ENCODE measurements around the gene C19orf25. TPM values are rescaled to one million over a fixed set of nuclear protein-coding genes. Genes with fewer than 3 reads are reported as not detected.

The C19orf25 gene
- total and polyA plus RNA-seq, 10 of the 15 experiments (the other 5 are each of a cell fraction or from before 2014, with no cell fraction given) = 1.2 to 67.0 (median 25.6) TPM

DNA sequence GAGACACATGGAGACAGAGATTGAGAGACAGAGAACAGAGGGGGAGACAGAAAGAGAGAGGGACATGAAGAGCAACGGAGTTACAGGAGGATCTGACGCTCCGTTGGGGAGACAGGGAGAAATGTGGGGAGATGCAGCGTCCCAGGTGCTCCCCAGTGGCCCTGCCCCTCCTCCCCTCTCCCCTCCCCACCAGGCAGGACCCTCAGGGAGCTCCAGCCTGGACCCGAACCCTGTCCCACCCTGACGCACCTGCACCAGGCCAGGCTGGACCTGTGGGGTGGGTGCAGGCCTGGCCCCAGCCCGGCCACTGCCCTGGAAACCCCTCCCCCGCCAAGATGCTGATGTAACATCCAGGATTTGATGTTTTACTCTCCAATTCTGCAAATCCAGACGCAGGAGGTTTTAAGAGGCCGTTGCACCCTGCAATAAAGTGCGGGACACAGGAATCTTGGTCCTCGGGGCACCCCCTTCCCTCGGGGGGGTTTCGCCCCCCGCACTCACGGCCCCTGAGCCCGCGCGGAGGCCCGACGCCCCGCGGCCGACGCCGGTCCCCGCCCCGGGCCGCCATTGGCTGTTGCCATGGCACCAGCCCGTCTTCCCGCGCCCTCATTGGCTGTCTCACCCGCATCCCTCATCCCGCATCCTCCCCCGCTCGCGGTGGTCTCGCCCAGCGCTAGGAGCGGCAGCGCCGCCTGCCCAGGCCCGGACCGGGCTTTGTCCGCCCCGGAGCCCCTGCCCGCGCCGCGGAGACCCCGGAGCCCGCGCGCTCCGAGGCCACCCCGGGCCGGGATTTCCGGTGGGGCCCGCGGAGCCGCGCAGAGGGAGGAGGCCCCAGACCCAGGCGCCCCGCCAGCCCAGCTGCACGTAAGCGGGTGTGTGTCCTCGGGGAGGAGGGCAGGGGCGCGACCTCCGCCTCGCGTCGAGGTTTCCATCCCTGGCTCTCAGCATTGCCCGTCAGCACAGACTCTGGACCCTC, 29.3 kb downstream of the C19orf25 start, which contains the start of gene APC2:
TSS of gene APC2 (plus strand) at position 655 of the 976 bp plus-strand sequence. CDS start 2,881 bp downstream, outside the sequence.
- in situ Hi-C loops (cut with MboI) (no loop called here), intact Hi-C loops (cut with micrococcal nuclease; ENCODE audit: unreplicated experiment) (no loop called here)
- Histone ChIP-seq H3K4me3 (no peak within 1 kb of the TSS), H4K20me1 (ENCODE audit: control insufficient read depth, insufficient read depth) (no peaks in the 10 kb centered on the region), H3K9me3 (replicated peaks; ENCODE audit: control insufficient read depth, insufficient read depth, low read length) (no peaks in the 10 kb centered on the region), H3K4me2 (ENCODE audit: control insufficient read depth, insufficient read depth) (no peak within 1 kb of the TSS), H3K9ac (ENCODE audit: control insufficient read depth, insufficient read depth, low read length) (no peak within 1 kb of the TSS), H3K36me3 (ENCODE audit: control insufficient read depth in 2 of 2, insufficient read depth in 2 of 2, low read length in 1 of 2) (no peaks in the 10 kb centered on the region), H3K4me1 (ENCODE audit: control insufficient read depth, insufficient read depth, low read length) (peaks cover 5% of the 10 kb centered on the region; the same call in 1 of the 2 replicates), H2AFZ (ENCODE audit: control insufficient read depth, low read depth, low read length) (no peak within 1 kb of the TSS), H3K79me2 (ENCODE audit: control insufficient read depth, insufficient read depth, low read length) (no peaks in the 10 kb centered on the region), H3K27ac (ENCODE audit: control insufficient read depth, insufficient read depth) (no peak within 1 kb of the TSS), H3K27me3 (replicated peaks in 1 of 2; ENCODE audit: control insufficient read depth in 2 of 2, insufficient read depth in 2 of 2, low read length in 1 of 2) (peaks cover 10 to 14% of the 10 kb centered on the region in 2 experiments)
- 7% methylated on average over 52 of the region's 74 CpGs for WGBS (ENCODE audit: insufficient coverage, insufficient replicate concordance, low lambda C conversion rate, missing lambda C conversion rate)
- peak; percentile 29; the same call in 2 of the 3 replicates for ATAC-seq
- ChIA-PET SMC1A (ENCODE audit: uncharacterized antibody, unreplicated experiment) (no interaction called here), CTCF (no interaction called here), RAD21 (ENCODE audit: unreplicated experiment) (no interaction called here), POLR2A (no interaction called here)
- BruUV-seq (replicated peaks) = no TSS peak
- TF ChIP-seq SUZ12 (IDR thresholded peaks at IDR 0.05; ENCODE audit: unreplicated experiment) = peak; percentile 74
- peak; percentile 80 for TF ChIP-seq NFYB (IDR thresholded peaks at IDR 0.05; ENCODE audit: insufficient read depth, low read depth, low read length)
- TF ChIP-seq SRF (IDR thresholded peaks at IDR 0.05; ENCODE audit: low read depth in 2 of 2, low read length in 2 of 2) = no peak
- TF ChIP-seq SP1 (IDR thresholded peaks at IDR 0.05; ENCODE audit: low read depth, low read length) = peak; percentile 57
- DNase-seq (ENCODE audit: low read depth, low spot score) = no peak
- FAIRE-seq = no peak

DNA sequence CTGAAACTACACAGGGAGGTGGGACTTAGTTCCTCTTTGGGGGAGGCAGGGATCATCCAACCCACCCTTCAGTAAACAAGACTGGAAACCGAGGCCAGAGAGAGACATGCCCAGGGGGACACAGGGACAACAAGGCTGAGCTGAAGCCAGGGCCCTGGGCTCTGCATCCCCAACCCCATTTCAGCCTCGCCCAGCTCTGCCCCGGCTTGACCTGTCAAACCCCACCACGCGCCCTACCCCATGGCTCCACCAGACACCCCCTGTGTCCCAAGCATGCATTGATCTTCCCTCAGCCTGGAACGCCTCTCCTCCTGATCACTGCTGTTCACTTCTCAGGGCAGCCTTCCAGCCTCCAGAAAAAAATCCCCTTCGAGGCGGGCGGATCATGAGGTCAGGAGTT, 31.1 kb downstream of the C19orf25 start:
- FAIRE-seq (no peak), ATAC-seq (no peak), DNase-seq (ENCODE audit: low read depth, low spot score) (no peak)
- Histone ChIP-seq H3K4me1 (ENCODE audit: control insufficient read depth, insufficient read depth, low read length) (peaks cover 7% of the 10 kb centered on the region; the same call in 1 of the 2 replicates), H3K36me3 (ENCODE audit: control insufficient read depth in 2 of 2, insufficient read depth in 2 of 2, low read length in 1 of 2) (no peaks in the 10 kb centered on the region), H3K9me3 (replicated peaks; ENCODE audit: control insufficient read depth, insufficient read depth, low read length) (no peaks in the 10 kb centered on the region), H2AFZ (ENCODE audit: control insufficient read depth, low read depth, low read length) (no peak overlapping the region), H4K20me1 (ENCODE audit: control insufficient read depth, insufficient read depth) (no peaks in the 10 kb centered on the region), H3K4me3 (no peak overlapping the region), H3K79me2 (ENCODE audit: control insufficient read depth, insufficient read depth, low read length) (no peaks in the 10 kb centered on the region), H3K9ac (ENCODE audit: control insufficient read depth, insufficient read depth, low read length) (no peak overlapping the region), H3K27ac (ENCODE audit: control insufficient read depth, insufficient read depth) (no peak overlapping the region), H3K27me3 (replicated peaks in 1 of 2; ENCODE audit: control insufficient read depth in 2 of 2, insufficient read depth in 2 of 2, low read length in 1 of 2) (peaks cover 10 to 14% of the 10 kb centered on the region in 2 experiments), H3K4me2 (ENCODE audit: control insufficient read depth, insufficient read depth) (no peak overlapping the region)
- POLR2A ChIA-PET = no interaction called here
- in situ Hi-C loops (cut with MboI) (no loop called here), intact Hi-C loops (cut with micrococcal nuclease; ENCODE audit: unreplicated experiment) (no loop called here)
- WGBS (ENCODE audit: insufficient coverage, insufficient replicate concordance, low lambda C conversion rate, missing lambda C conversion rate) = 67% methylated on average over 9 of the region's 9 CpGs
- BruUV-seq (replicated peaks) = no TSS peak
- CTCF ChIA-PET = no interaction called here
- no peak for TF ChIP-seq TBL1XR1 (IDR thresholded peaks at IDR 0.05; ENCODE audit: low read depth, low read length)
- TF ChIP-seq, protein P1, sequence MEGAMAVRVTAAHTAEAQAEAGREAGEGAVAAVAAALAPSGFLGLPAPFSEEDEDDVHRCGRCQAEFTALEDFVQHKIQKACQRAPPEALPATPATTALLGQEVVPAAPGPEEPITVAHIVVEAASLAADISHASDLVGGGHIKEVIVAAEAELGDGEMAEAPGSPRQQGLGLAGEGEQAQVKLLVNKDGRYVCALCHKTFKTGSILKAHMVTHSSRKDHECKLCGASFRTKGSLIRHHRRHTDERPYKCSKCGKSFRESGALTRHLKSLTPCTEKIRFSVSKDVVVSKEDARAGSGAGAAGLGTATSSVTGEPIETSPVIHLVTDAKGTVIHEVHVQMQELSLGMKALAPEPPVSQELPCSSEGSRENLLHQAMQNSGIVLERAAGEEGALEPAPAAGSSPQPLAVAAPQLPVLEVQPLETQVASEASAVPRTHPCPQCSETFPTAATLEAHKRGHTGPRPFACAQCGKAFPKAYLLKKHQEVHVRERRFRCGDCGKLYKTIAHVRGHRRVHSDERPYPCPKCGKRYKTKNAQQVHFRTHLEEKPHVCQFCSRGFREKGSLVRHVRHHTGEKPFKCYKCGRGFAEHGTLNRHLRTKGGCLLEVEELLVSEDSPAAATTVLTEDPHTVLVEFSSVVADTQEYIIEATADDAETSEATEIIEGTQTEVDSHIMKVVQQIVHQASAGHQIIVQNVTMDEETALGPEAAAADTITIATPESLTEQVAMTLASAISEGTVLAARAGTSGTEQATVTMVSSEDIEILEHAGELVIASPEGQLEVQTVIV (IDR thresholded peaks at IDR 0.05; ENCODE audit: borderline replicate concordance, partially characterized antibody) = no peak
- no peak for TF ChIP-seq SRF (IDR thresholded peaks at IDR 0.05; ENCODE audit: low read depth in 2 of 2, low read length in 2 of 2)
- no peak for TF ChIP-seq NRF1 (conservative IDR thresholded peaks at IDR 0.05; ENCODE audit: low read depth, low read length)
- TF ChIP-seq STAT1 (conservative IDR thresholded peaks at IDR 0.05) = no peak
- SMC1A ChIA-PET (ENCODE audit: uncharacterized antibody, unreplicated experiment) = no interaction called here
- RAD21 ChIA-PET (ENCODE audit: unreplicated experiment) = no interaction called here

All from GM12878 (cell line).